ENCODE data around the gene KANK3. TPM values are rescaled to one million over a fixed set of nuclear protein-coding genes. Genes with fewer than 3 reads are reported as not detected.

Gene KANK3
- total and polyA plus RNA-seq, 9 of the 15 experiments (the other 6 are each of a cell fraction or from before 2014, with no cell fraction given), result 0.03 to 0.40 (median 0.08) TPM; not detected in 6

- TF ChIP-seq, protein P1, sequence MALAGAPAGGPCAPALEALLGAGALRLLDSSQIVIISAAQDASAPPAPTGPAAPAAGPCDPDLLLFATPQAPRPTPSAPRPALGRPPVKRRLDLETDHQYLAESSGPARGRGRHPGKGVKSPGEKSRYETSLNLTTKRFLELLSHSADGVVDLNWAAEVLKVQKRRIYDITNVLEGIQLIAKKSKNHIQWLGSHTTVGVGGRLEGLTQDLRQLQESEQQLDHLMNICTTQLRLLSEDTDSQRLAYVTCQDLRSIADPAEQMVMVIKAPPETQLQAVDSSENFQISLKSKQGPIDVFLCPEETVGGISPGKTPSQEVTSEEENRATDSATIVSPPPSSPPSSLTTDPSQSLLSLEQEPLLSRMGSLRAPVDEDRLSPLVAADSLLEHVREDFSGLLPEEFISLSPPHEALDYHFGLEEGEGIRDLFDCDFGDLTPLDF (CRISPR knock-in tag; IDR thresholded peaks at IDR 0.05), result no peak; the same call in 1 of the 2 replicates
- no peak for TF ChIP-seq DLX4 (CRISPR knock-in tag; IDR thresholded peaks at IDR 0.05)
- TF ChIP-seq TARDBP (IDR thresholded peaks at IDR 0.05), result no peak
- TF ChIP-seq ZNF134 (CRISPR knock-in tag; conservative IDR thresholded peaks at IDR 0.05), result no peak
- TF ChIP-seq SMAD1 (IDR thresholded peaks at IDR 0.05; ENCODE audit: low read depth, low read length, partially characterized antibody), result no peak
- no peak for TF ChIP-seq ZNF146 (CRISPR knock-in tag; IDR thresholded peaks at IDR 0.05; ENCODE audit: unreplicated experiment)
- TF ChIP-seq MNT (conservative IDR thresholded peaks at IDR 0.05), result peak; percentile 91 to 95
- TF ChIP-seq, protein P2, sequence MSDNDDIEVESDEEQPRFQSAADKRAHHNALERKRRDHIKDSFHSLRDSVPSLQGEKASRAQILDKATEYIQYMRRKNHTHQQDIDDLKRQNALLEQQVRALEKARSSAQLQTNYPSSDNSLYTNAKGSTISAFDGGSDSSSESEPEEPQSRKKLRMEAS (CRISPR knock-in tag; IDR thresholded peaks at IDR 0.05), result peak; percentile 93
- TF ChIP-seq, protein P3, sequence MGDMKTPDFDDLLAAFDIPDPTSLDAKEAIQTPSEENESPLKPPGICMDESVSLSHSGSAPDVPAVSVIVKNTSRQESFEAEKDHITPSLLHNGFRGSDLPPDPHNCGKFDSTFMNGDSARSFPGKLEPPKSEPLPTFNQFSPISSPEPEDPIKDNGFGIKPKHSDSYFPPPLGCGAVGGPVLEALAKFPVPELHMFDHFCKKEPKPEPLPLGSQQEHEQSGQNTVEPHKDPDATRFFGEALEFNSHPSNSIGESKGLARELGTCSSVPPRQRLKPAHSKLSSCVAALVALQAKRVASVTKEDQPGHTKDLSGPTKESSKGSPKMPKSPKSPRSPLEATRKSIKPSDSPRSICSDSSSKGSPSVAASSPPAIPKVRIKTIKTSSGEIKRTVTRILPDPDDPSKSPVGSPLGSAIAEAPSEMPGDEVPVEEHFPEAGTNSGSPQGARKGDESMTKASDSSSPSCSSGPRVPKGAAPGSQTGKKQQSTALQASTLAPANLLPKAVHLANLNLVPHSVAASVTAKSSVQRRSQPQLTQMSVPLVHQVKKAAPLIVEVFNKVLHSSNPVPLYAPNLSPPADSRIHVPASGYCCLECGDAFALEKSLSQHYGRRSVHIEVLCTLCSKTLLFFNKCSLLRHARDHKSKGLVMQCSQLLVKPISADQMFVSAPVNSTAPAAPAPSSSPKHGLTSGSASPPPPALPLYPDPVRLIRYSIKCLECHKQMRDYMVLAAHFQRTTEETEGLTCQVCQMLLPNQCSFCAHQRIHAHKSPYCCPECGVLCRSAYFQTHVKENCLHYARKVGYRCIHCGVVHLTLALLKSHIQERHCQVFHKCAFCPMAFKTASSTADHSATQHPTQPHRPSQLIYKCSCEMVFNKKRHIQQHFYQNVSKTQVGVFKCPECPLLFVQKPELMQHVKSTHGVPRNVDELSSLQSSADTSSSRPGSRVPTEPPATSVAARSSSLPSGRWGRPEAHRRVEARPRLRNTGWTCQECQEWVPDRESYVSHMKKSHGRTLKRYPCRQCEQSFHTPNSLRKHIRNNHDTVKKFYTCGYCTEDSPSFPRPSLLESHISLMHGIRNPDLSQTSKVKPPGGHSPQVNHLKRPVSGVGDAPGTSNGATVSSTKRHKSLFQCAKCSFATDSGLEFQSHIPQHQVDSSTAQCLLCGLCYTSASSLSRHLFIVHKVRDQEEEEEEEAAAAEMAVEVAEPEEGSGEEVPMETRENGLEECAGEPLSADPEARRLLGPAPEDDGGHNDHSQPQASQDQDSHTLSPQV (IDR thresholded peaks at IDR 0.05), result no peak
- no peak for TF ChIP-seq PHF21A (IDR thresholded peaks at IDR 0.05; ENCODE audit: borderline replicate concordance, low read depth)
- TF ChIP-seq TBL1XR1 (IDR thresholded peaks at IDR 0.05; ENCODE audit: low read length in 2 of 2), result peak in 1 of 2 experiments; percentile 75; a peak in 2 of 4 replicates
- no peak for TF ChIP-seq FOXK1 (CRISPR knock-in tag; IDR thresholded peaks at IDR 0.05; ENCODE audit: borderline replicate concordance)
- TF ChIP-seq GTF2F1 (IDR thresholded peaks at IDR 0.05; ENCODE audit: low read depth, low read length), result peak; percentile 94
- TF ChIP-seq, protein P4, sequence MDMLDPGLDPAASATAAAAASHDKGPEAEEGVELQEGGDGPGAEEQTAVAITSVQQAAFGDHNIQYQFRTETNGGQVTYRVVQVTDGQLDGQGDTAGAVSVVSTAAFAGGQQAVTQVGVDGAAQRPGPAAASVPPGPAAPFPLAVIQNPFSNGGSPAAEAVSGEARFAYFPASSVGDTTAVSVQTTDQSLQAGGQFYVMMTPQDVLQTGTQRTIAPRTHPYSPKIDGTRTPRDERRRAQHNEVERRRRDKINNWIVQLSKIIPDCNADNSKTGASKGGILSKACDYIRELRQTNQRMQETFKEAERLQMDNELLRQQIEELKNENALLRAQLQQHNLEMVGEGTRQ (CRISPR knock-in tag; IDR thresholded peaks at IDR 0.05), result peak; percentile 91
- no peak for TF ChIP-seq BCOR (IDR thresholded peaks at IDR 0.05)
- TF ChIP-seq ASH1L (IDR thresholded peaks at IDR 0.05; ENCODE audit: borderline replicate concordance, low read depth, partially characterized antibody), result no peak
- TF ChIP-seq SIN3B (IDR thresholded peaks at IDR 0.05; ENCODE audit: low read depth), result peak; percentile 98
- TF ChIP-seq GTF2A2 (tag; IDR thresholded peaks at IDR 0.05), result peak; percentile 88
- TF ChIP-seq HDAC6 (IDR thresholded peaks at IDR 0.05; ENCODE audit: low read depth, low read length), result no peak
These were observed 21.7 kb downstream of the KANK3 start, which contains the start of the genes NDUFA7 and RPS28 (continued) for GRCh38 chr19:8321067-8321985.

All from K562 (cell line).